ENCODE results near the gene SURF4.
A peak's percentile ranks its signal among the peaks of the same experiment; 100 is the strongest.

SURF4 gene

GRCh38 chr9:133375724-133376654 is at the start of gene SURF4, which contains the start of gene STKLD1:
TSS of gene SURF4 (minus strand) at chr9:133376060. CDS start at chr9:133375969, 91 bp downstream.
TSS of gene STKLD1 (plus strand) at chr9:133376366. CDS start at chr9:133376474, 108 bp downstream.
- peak within 1 kb of the TSS; percentile 83 for H3K4me3 ChIP-seq (ENCODE audit: low read depth, low read length)
- peak; percentile 98 for DNase-seq (ENCODE audit: low read depth)
- TF ChIP-seq, protein P1, sequence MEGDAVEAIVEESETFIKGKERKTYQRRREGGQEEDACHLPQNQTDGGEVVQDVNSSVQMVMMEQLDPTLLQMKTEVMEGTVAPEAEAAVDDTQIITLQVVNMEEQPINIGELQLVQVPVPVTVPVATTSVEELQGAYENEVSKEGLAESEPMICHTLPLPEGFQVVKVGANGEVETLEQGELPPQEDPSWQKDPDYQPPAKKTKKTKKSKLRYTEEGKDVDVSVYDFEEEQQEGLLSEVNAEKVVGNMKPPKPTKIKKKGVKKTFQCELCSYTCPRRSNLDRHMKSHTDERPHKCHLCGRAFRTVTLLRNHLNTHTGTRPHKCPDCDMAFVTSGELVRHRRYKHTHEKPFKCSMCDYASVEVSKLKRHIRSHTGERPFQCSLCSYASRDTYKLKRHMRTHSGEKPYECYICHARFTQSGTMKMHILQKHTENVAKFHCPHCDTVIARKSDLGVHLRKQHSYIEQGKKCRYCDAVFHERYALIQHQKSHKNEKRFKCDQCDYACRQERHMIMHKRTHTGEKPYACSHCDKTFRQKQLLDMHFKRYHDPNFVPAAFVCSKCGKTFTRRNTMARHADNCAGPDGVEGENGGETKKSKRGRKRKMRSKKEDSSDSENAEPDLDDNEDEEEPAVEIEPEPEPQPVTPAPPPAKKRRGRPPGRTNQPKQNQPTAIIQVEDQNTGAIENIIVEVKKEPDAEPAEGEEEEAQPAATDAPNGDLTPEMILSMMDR (conservative IDR thresholded peaks at IDR 0.05; ENCODE audit: low read depth, low read length) = no peak

DNA sequence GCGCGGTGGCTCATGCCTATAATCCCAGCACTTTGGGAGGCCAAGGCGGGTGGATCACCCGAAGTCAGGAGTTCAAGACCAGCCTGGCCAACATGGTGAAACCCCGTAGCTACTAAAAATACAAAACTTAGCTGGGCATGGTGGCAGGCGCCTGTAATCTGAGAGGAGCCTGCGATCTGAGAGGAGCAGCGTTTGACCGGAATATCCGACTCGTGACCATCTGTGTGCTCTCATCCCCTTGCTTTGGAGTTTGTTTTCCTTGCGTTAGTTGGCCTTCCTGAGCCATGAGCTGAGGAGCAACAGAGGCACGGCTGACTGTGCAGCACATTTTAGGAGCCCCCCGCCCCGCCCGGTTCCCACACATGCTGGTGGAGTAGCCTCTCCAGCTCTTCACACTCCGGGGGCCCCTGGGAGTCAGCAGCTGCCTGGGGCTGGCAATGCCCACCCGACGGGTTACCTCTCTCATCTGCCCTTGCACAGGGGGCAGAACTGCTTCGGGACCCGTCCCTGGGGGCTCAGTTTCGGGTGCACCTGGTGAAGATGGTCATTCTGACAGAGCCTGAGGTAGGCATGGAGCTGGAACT is 49.3 kb upstream of the SURF4 start:
- H3K4me3 ChIP-seq (ENCODE audit: low read depth, low read length) = no peak overlapping the region
- TF ChIP-seq, protein P1 (conservative IDR thresholded peaks at IDR 0.05; ENCODE audit: low read depth, low read length) = no peak
- DNase-seq (ENCODE audit: low read depth) = no peak

- TF ChIP-seq, protein P1 (conservative IDR thresholded peaks at IDR 0.05; ENCODE audit: low read depth, low read length) = no peak
- H3K4me3 ChIP-seq (ENCODE audit: low read depth, low read length) = no peak overlapping the region
- no peak for DNase-seq (ENCODE audit: low read depth)
Measured at GRCh38 chr9:133424187-133424586, 48.3 kb upstream of the SURF4 start.

- no peak overlapping the region for H3K4me3 ChIP-seq (ENCODE audit: low read depth, low read length)
- peak; percentile 36 for DNase-seq (ENCODE audit: low read depth)
- TF ChIP-seq, protein P1 (conservative IDR thresholded peaks at IDR 0.05; ENCODE audit: low read depth, low read length) = no peak
Measured at GRCh38 chr9:133423216-133423615, 47.4 kb upstream of the SURF4 start.

GRCh38 chr9:133421615-133422542 is 46.0 kb upstream of the SURF4 start, which contains the start of gene ADAMTS13:
TSS of gene ADAMTS13 (plus strand) at chr9:133422367. CDS start at chr9:133422444, 77 bp downstream.
- DNase-seq (ENCODE audit: low read depth) = peak; percentile 21

GRCh38 chr9:133420392-133420827 is 44.5 kb upstream of the SURF4 start:
- TF ChIP-seq, protein P1 (conservative IDR thresholded peaks at IDR 0.05; ENCODE audit: low read depth, low read length) = no peak
- H3K4me3 ChIP-seq (ENCODE audit: low read depth, low read length) = no peak overlapping the region
- no peak for DNase-seq (ENCODE audit: low read depth)

More at GRCh38 chr9:133421615-133422542, 46.0 kb upstream of the SURF4 start, which contains the start of gene ADAMTS13:
- no peak within 1 kb of the TSS for H3K4me3 ChIP-seq (ENCODE audit: low read depth, low read length)
- TF ChIP-seq, protein P1 (conservative IDR thresholded peaks at IDR 0.05; ENCODE audit: low read depth, low read length) = peak; percentile 31

All from choroid plexus epithelial cell (primary cell).